Kasumi-1 (cell line): Measurements from ENCODE around the gene ZBTB7B.

Experiments used
- DNase-seq, 2 experiments: peaks; one replicate each; lab custom pipeline; 2025; lab: John Stamatoyannopoulos, UW

The ZBTB7B gene

GRCh38 chr1:154988058-154988954 lies 14.3 kb upstream of the ZBTB7B start:
- DNase-seq: no peak

- DNase-seq: no peak
Observed at GRCh38 chr1:154989195-154989860, 13.3 kb upstream of the ZBTB7B start.

DNA sequence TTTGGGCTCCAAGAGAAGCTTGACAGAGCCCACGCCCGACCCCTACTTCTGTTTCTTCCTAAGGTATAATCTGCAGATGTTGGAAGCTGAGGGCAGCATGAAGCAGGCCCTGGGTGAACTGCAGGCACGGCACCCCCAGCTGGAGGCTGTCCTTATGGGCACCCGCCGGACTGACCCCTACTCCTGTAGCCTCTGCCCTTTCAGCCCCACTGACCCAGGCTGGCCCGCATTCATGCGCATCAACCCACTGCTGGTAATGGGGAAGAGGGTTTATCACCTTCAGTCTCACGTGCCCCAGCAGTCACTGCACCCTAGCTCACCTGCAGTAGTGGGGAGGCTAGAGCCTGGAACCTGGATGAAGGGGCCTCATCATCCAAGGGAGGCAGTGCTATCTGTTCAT lies 12.3 kb upstream of the ZBTB7B start:
- no peak for DNase-seq

DNA sequence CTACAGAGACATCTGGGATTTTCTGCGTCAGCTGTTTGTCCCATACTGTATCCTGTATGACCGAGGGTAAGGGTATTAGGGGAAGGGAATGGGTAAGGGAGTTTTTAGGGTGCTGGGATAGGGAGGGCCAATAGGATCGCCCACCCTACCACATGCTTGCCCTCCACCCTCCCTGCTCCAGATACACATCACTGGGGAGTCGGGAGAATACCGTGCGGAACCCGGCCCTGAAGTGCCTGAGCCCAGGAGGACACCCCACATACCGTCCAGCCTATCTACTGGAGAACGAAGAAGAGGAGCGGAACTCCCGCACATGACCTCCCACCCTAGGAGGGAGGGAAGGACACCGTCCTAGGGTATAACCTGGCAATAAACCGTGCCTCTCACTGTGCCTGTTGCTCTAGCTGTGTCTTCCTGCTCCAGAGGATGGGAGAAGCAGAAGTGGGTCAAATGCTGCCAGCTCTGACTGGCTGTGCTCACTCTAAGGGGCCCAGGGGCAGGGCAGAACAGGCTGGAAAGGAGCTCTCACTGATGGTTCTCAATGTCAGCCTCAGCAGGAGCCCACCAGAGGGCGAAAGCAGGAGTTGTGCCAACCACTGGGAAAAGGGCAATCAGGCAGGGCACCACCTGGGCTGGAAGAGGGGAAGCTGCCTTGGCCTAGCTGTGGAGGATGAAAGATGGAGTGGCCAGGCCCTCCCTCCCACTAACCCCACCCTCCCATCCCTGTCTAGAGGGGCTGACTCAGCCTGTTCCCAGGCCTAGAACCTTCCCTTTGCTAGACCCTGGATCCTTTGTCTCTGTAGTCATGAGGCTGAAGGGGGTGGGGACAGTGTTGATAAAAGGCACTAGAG lies 9.7 kb upstream of the ZBTB7B start:
- DNase-seq: peak in 1 of 2 experiments; percentile 40

- DNase-seq: no peak
Observed at GRCh38 chr1:154993572-154994268, 8.9 kb upstream of the ZBTB7B start, which contains the start of gene LENEP. Gene LENEP, plus strand, starts transcription at chr1:154993586. Its CDS starts 22 bp downstream, at chr1:154993608.

DNA sequence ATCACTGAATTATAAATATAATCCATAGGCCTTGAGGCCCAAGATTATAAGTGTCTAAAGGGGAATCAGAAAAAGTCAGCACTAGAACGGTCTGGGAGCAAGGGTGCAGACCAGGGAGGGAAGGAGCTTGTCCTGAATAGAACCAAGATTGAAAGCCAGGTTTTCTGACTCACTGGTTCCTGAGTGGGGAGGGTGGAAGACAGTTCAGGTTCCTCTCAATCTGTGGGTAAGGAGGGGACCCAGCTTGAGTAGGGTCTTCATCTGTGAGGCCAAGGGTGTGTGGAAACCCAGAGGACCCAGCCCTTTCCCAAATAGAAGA lies 8.4 kb upstream of the ZBTB7B start:
- no peak for DNase-seq

GRCh38 chr1:154994591-154994990 lies 8.0 kb upstream of the ZBTB7B start:
- DNase-seq: no peak

GRCh38 chr1:154995301-154995983 lies 7.2 kb upstream of the ZBTB7B start:
- DNase-seq: peak; percentile 45 to 48

DNA sequence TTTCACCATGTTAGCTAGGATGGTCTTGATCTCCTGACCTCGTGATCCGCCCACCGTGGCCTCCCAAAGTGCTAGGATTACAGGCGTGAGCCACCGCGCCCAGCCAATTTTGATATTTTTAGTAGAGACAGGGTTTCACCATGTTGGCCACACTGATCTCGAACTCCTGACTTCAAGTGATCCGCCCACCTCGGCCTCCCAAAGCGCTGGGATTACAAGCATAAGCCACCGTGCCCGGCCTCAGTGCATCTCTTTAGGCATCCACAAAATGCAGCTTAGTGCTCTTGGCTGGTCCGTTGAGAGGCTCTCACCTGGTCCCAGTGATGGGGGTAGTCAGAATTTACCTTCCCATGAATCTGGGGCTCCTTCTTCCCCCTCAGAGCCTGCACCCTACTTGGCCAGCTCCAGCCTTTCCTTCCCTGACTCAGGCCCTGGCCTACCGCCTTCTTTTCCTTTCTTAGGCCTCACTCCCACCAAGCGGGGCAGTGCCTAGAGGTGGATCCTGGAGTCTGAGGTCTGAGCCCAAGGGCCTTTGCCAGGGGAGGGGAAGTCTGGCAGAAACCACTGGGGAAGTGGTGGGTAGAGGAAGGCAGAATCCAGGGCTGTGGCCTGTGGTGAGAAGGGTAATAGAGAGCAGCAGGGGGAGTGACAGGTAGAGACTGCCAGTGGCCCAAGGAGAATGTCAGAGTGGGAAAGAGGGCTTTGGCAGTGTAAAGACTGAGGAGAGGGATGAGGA lies 5.5 kb upstream of the ZBTB7B start:
- DNase-seq: peak; percentile 55 to 57

DNA sequence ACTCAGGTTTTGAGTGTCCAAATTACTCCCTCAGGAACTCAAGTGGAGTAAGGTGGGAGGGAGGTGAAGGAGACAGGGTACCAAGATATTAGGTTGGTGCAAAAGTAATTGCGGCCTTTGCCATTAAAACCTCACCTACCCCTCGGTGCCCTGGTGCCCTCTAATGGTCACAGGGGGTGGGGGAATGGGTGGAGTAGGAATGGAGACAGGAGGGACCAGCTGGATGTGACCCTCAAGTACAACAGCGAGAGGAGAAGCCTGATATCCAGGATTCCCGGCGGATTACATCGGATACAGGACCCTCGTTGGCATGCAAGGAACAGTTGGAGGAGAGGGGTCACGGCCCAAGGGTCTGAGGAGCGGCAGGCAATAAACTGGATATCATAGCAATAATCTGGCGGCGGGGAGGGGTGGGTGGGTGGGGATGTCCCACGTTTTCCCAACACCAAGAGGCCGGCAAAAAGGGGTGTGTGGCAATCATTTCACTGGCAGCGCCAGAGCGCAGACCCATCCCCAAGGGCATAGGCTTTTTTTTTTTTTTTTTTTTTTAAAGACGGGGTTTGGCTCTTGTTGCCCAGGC lies 4.3 kb upstream of the ZBTB7B start:
- no peak for DNase-seq

DNA sequence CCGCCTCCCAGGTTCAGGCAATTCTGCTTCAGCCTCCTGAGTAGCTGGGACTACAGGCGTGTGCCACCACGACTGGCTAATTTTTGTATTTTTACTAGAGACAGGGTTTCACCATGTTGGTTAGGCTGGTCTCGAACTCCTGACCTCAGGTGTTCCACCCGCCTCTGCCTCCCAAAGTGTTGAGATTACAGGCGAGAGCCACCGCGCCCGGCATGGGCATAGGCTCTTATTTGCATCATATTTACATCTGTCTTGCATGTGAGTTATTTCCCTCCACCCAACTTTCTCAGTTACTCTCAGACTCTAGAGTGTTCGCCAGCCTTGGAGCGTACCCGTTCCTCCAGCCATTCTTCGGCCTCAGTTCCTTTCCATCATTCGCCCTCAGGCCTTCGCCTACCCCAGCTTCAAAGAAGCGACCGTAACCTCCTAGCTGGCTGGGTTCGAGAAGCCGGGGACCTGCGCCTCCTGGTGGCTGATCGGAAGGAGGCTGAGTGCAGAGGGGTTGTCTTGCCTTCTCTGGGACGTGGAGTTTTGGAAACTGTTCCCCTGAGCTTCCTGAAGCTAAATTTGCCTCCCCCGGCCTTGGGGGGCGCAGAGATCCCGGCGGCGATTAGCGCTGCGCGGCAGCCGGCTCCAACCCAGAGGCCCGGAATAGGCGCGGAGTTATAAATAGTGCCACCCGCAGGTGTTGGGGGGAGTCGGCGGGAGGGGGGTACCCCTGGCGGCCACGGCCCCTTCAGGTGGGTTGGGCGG lies 3.6 kb upstream of the ZBTB7B start:
- DNase-seq: peak; percentile 93

GRCh38 chr1:154999571-155000410 lies 2.8 kb upstream of the ZBTB7B start:
- DNase-seq: peak; percentile 58 to 64

GRCh38 chr1:155000411-155000725 lies 2.2 kb upstream of the ZBTB7B start:
- no peak for DNase-seq

- DNase-seq: peak; percentile 91 to 92
Observed at GRCh38 chr1:155000726-155001424, 1.7 kb upstream of the ZBTB7B start.

GRCh38 chr1:155001425-155001674 lies 1.3 kb upstream of the ZBTB7B start:
- peak in 1 of 2 experiments; percentile 62 for DNase-seq

GRCh38 chr1:155001675-155002463 lies 733 bp upstream of the ZBTB7B start:
- DNase-seq: peak; percentile 98 to 99

GRCh38 chr1:155003227-155003765 lies 694 bp downstream of the ZBTB7B start:
- peak in 1 of 2 experiments; percentile 32 for DNase-seq
